Sigmoid colon (tissue), 7 donors: Measurements from ENCODE around the gene NAE1. TPM values are rescaled to one million over a fixed set of nuclear protein-coding genes. Genes with fewer than 3 reads are reported as not detected.
A peak's percentile ranks its signal among the peaks of the same experiment; 100 is the strongest.
"Not testable (repeated sequence)": the region's sequence is repeated elsewhere in the genome, so short reads cannot be mapped to it uniquely, and the experiment has no call there.

ENCODE experiments used
- DNase-seq: peaks from one replicate; pipeline ENCODE4 v3.0.0-alpha.2; 2019
- H3K27ac ChIP-seq, 4 donors: fragments of 200-600 bp; sonication (generic); one replicate each; pipeline ENCODE4 v1.5.1; 2016 to 2019; ENCODE audit warnings: mild to moderate bottlenecking in 1 of 4
- H3K27me3 ChIP-seq, 3 donors: fragments of 200-600 bp; sonication (generic); one replicate each; pipeline ENCODE4 v1.5.1; 2019; ENCODE audit warnings: mild to moderate bottlenecking in 1 of 3
- H3K36me3 ChIP-seq, 4 donors: fragments of 200-600 bp; sonication (generic); one replicate each; pipeline ENCODE4 v1.5.1; 2016 to 2019
- H3K4me1 ChIP-seq, 4 donors: fragments of 200-600 bp; sonication (generic); one replicate each; pipeline ENCODE4 v1.5.1; 2017 to 2019
- H3K4me3 ChIP-seq, 4 donors: fragments of 200-600 bp; sonication (generic); one replicate each; pipeline ENCODE4 v1.5.1; 2017 to 2019; ENCODE audit warnings: mild to moderate bottlenecking in 2 of 4, moderate library complexity in 1 of 4
- H3K9me3 ChIP-seq, 4 donors: fragments of 200-600 bp in 3 of 4; sonication (generic) in 3 of 4; one replicate each; pipeline versions ENCODE4 v1.5.1 to v1.6.1; 2013 to 2019
- CTCF ChIP-seq, 4 experiments: fragments of 450-650 bp in 3 of 4; fragments of 200-600 bp in 1 of 4; IDR thresholded peaks; one replicate each; pipeline ENCODE4 v1.5.1; 2016 to 2019; ENCODE audit warnings: antibody characterized with exemption in 4 of 4, mild to moderate bottlenecking in 3 of 4, moderate library complexity in 2 of 4
- EP300 ChIP-seq, 4 donors: sonication (generic); formaldehyde crosslinking; IDR thresholded peaks; one replicate each; pipeline ENCODE4 v1.6.1; 2017; ENCODE audit warnings: antibody characterized with exemption in 4 of 4
- POLR2A ChIP-seq, 2 donors: fragments of 450-650 bp; IDR thresholded peaks; one replicate each; pipeline ENCODE4 v1.6.1; 2016; ENCODE audit warnings: antibody characterized with exemption in 2 of 2, mild to moderate bottlenecking in 2 of 2, moderate library complexity in 2 of 2
- POLR2AphosphoS5 ChIP-seq, 4 donors: sonication (generic); formaldehyde crosslinking; IDR thresholded peaks; one replicate each; pipeline ENCODE4 v1.6.1; 2017; ENCODE audit warnings: antibody characterized with exemption in 4 of 4
- WGBS, 2 donors: extraction: QIAGEN DNeasy Blood & Tissue Kit; methylation state at CpG; one replicate each; pipeline ENCODE4 v1.1.7; 2013; 5-methylcytosine and 5-hydroxymethylcytosine counted together
- intact Hi-C: fragments of 100-400 bp; cut with DNase I; formaldehyde crosslinking; loops from one replicate; pipeline ENCODE4 v1.15.1; 2023
- polyA plus RNA-seq, 3 donors: library from polyadenylated mRNA; stranded (reverse); fragments of 200-250 nt; gene quantifications; one replicate each; pipeline ENCODE4 v1.2.3, GENCODE V29; 2013
- total RNA-seq, 4 donors: library from RNA; depleted of rRNA; stranded (reverse); fragments of >200 nt; gene quantifications; one replicate each; pipeline ENCODE4 v1.1.0, GENCODE V29; 2016
- donor health status: healthy with polysubstance abuse.
- donor health status: Bipolar disorder and iron deficiency.
- donor health status: healthy.

The NAE1 gene
- total and polyA plus RNA-seq, 7 donors, result 34.6 to 58.3 (median 42.4) TPM

- peak; percentile 93 for DNase-seq
- Histone ChIP-seq H3K27me3 (no peaks in the 10 kb centered on the region), H3K9me3 (no peaks in the 10 kb centered on the region), H3K27ac (peak overlapping the region; percentile 3 to 52 (median 48)), H3K4me3 (peak overlapping the region in 3 of 4 donors; percentile 23 to 35 (median 35)), H3K4me1 (peaks cover 0 to 10% (median 6%) of the 10 kb centered on the region in 4 donors), H3K36me3 (no peaks in the 10 kb centered on the region)
- 1 to 3% methylated on average over 39 of the region's 39 CpGs for WGBS, 2 donors
- TF ChIP-seq POLR2AphosphoS5 (IDR thresholded peaks at IDR 0.05) (no peak), EP300 (IDR thresholded peaks at IDR 0.05) (no peak), POLR2A (IDR thresholded peaks at IDR 0.05) (no peak), CTCF (IDR thresholded peaks at IDR 0.05) (peak; percentile 51 to 89 (median 80))
- intact Hi-C loops, result loop anchor here (1.0 to 5.0 kb wide), 3 partner anchors 146 to 467 kb away; no protein-coding TSS in a partner anchor
These were observed 42.3 kb upstream of the NAE1 start for GRCh38 chr16:66872943-66873684.

- Histone ChIP-seq H3K9me3 (no peaks in the 10 kb centered on the region), H3K4me1 (peaks cover 0 to 10% (median 6%) of the 10 kb centered on the region in 4 donors), H3K4me3 (peak overlapping the region in 3 of 4 donors; percentile 23 to 35 (median 35)), H3K27ac (peak overlapping the region in 1 of 4 donors; percentile 49), H3K27me3 (no peaks in the 10 kb centered on the region), H3K36me3 (no peaks in the 10 kb centered on the region)
- DNase-seq, result no peak
- intact Hi-C loops, result loop anchor here (2.0 to 5.0 kb wide), 2 partner anchors 145 to 264 kb away; no protein-coding TSS in a partner anchor
- TF ChIP-seq CTCF (IDR thresholded peaks at IDR 0.05) (no peak), POLR2AphosphoS5 (IDR thresholded peaks at IDR 0.05) (no peak)
- WGBS, 2 donors, result 9 to 43% methylated on average over 4 of the region's 4 CpGs
These were observed 41.8 kb upstream of the NAE1 start for GRCh38 chr16:66872559-66872942.

- no peak for DNase-seq
- intact Hi-C loops, result loop anchor here (2.0 to 5.0 kb wide), 2 partner anchors 145 to 263 kb away; no protein-coding TSS in a partner anchor
- no peak for TF ChIP-seq CTCF (IDR thresholded peaks at IDR 0.05)
- TF ChIP-seq POLR2AphosphoS5 (IDR thresholded peaks at IDR 0.05), result no peak
- no peak for TF ChIP-seq POLR2A (IDR thresholded peaks at IDR 0.05)
- TF ChIP-seq EP300 (IDR thresholded peaks at IDR 0.05), result no peak
- Histone ChIP-seq H3K27me3 (no peaks in the 10 kb centered on the region), H3K36me3 (no peaks in the 10 kb centered on the region), H3K27ac (no peak overlapping the region), H3K4me1 (peaks cover 0 to 10% (median 6%) of the 10 kb centered on the region in 4 donors), H3K9me3 (no peaks in the 10 kb centered on the region), H3K4me3 (no peak overlapping the region)
- WGBS, 2 donors, result 19 to 64% methylated on average over 3 of the region's 3 CpGs
These were observed 41.1 kb upstream of the NAE1 start for GRCh38 chr16:66871840-66872239.

- intact Hi-C loops, result loop anchor here (5.0 kb wide), 1 partner anchor 144 kb away; no protein-coding TSS in a partner anchor
These were observed 40.6 kb upstream of the NAE1 start for GRCh38 chr16:66871363-66871762.

GRCh38 chr16:66869424-66869823 lies 38.6 kb upstream of the NAE1 start:
- 93 to 94% methylated on average over 1 of the region's 1 CpG for WGBS, 2 donors
- TF ChIP-seq POLR2AphosphoS5 (IDR thresholded peaks at IDR 0.05) (no peak), POLR2A (IDR thresholded peaks at IDR 0.05) (no peak), EP300 (IDR thresholded peaks at IDR 0.05) (no peak), CTCF (IDR thresholded peaks at IDR 0.05) (no peak)
- Histone ChIP-seq H3K27ac (no peak overlapping the region), H3K4me1 (peaks cover 0 to 10% (median 6%) of the 10 kb centered on the region in 4 donors), H3K4me3 (no peak overlapping the region), H3K36me3 (no peaks in the 10 kb centered on the region), H3K9me3 (no peaks in the 10 kb centered on the region), H3K27me3 (no peaks in the 10 kb centered on the region)
- intact Hi-C loops, result loop anchor here (5.0 kb wide), 1 partner anchor 207 kb away; no protein-coding TSS in a partner anchor
- DNase-seq, result no peak

More at GRCh38 chr16:66871363-66871762, 40.6 kb upstream of the NAE1 start:
- H3K4me3 ChIP-seq, H3K27ac ChIP-seq, H3K9me3 ChIP-seq, H3K27me3 ChIP-seq, H3K36me3 ChIP-seq, DNase-seq: not testable (repeated sequence)
- 31 to 78% methylated on average over 2 of the region's 2 CpGs for WGBS, 2 donors
- H3K4me1 ChIP-seq, result peaks cover 0 to 10% (median 6%) of the 10 kb centered on the region in 4 donors
